ENCODE data around the gene TSEN15. TPM values are rescaled to one million over a fixed set of nuclear protein-coding genes. Genes with fewer than 3 reads are reported as not detected.

The TSEN15 gene
- total and polyA plus RNA-seq, 2 of the 8 experiments (the other 6 are each of a cell fraction or from before 2014, with no cell fraction given), result 23.4 to 31.4 TPM

DNA sequence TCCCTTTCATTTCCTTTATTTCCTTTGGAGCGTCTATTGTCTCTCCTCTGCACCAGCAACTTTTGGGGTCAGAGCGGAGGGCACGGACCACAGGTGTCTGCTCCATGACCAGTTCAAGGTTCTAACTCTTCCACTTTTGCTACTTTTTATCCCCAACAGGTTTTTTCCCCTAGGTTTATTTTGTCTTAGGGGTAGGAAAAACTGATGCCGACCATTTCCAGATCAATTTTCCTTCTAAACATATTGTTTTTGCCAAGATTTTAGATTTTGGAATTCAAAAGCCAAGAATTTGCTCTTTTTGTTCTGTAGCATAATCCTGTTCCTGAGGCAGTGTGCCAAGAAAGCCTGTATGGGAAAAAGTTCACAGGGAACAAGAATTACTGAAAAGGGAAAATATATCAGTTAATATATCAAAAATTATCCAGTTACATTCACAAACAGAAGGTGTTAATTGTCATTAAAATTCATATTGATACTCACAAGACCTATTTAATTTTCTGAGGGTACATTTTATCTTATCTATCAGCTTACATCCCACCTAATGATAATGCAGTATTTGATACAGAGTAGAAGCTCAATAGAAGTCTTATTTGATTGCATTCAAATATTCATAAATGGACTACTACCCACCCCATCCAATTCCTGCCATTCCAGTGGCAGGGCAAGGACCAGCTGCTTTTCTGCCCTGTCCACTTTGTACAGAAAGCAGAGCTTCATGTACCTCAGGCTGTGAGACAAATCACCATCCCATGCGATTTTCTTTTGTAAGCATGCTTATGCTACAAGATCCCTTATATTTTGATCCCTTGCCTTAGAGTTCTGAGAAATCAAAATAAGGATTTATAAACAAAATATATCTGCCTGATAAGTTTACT, 31.2 kb downstream of the TSEN15 start:
- Histone ChIP-seq H2BK20ac (ENCODE audit: low read length) (no peak overlapping the region), H3K18ac (ENCODE audit: extremely low read depth, low read length) (no peak overlapping the region), H3K23me2 (ENCODE audit: low read depth, low read length) (no peaks in the 10 kb centered on the region), H2AK5ac (ENCODE audit: low read depth, low read length) (no peak overlapping the region), H2BK15ac (ENCODE audit: low read length) (no peak overlapping the region), H3K4me3 (ENCODE audit: extremely low read depth in 1 of 4, insufficient read depth in 2 of 4, low read depth in 3 of 4, low read length in 4 of 4) (no peak overlapping the region), H2BK120ac (replicated peaks; ENCODE audit: low read depth, low read length) (no peak overlapping the region), H3K4me1 (replicated peaks in 1 of 4; ENCODE audit: control insufficient read depth in 3 of 4, insufficient read depth in 4 of 4, low read length in 3 of 4) (no peaks in the 10 kb centered on the region), H3K23ac (ENCODE audit: insufficient read length) (no peak overlapping the region), H4K91ac (replicated peaks; ENCODE audit: insufficient read length, low read length) (no peak overlapping the region), H3K4ac (replicated peaks; ENCODE audit: insufficient read length, low read depth, low read length) (no peak overlapping the region), H3K79me1 (ENCODE audit: low read depth, low read length) (no peaks in the 10 kb centered on the region), H4K8ac (ENCODE audit: extremely low read depth, insufficient read depth, low read length) (no peak overlapping the region), H3K9me3 (ENCODE audit: insufficient read depth in 2 of 2, low read depth in 1 of 2, low read length in 1 of 2) (no peaks in the 10 kb centered on the region), H4K20me1 (replicated peaks in 1 of 2; ENCODE audit: control insufficient read depth in 1 of 2, insufficient read depth in 2 of 2, low read length in 2 of 2) (no peaks in the 10 kb centered on the region), H3K36me3 (ENCODE audit: control insufficient read depth in 2 of 4, insufficient read depth in 4 of 4, low read length in 3 of 4) (no peaks in the 10 kb centered on the region), H3K27me3 (replicated peaks in 1 of 4; ENCODE audit: control insufficient read depth in 3 of 4, extremely low read depth in 1 of 4, insufficient read depth in 3 of 4, low read length in 3 of 4) (no peaks in the 10 kb centered on the region), H3K56ac (replicated peaks; ENCODE audit: insufficient read length, low read depth, low read length) (no peak overlapping the region), H2AFZ (ENCODE audit: low read length) (no peak overlapping the region), H3K9ac (replicated peaks in 1 of 4; ENCODE audit: extremely low read depth in 1 of 4, low read depth in 3 of 4, low read length in 3 of 4) (no peak overlapping the region), H2BK5ac (ENCODE audit: low read depth, low read length) (no peak overlapping the region), H3K4me2 (ENCODE audit: insufficient read depth in 1 of 2, low read depth in 2 of 2, low read length in 2 of 2) (no peak overlapping the region), H3K27ac (ENCODE audit: low read depth, low read length) (no peak overlapping the region), H2BK12ac (ENCODE audit: low read depth, low read length) (no peak overlapping the region), H3K14ac (ENCODE audit: insufficient read length) (no peak overlapping the region), H3K79me2 (ENCODE audit: control insufficient read depth in 1 of 2, insufficient read depth in 2 of 2, low read length in 2 of 2) (no peaks in the 10 kb centered on the region; a peak in 1 of 4 replicates), H4K5ac (ENCODE audit: insufficient read length, low read depth, low read length) (no peak overlapping the region)
- ChIA-PET POLR2A (ENCODE audit: partially characterized antibody) (no interaction called here), CTCF (ENCODE audit: partially characterized antibody) (interaction anchor here (1.0 kb wide), 1 partner anchor 581 kb away, joined by 3 read pairs; no protein-coding TSS in a partner anchor)
- no peak for DNase-seq (ENCODE audit: low read depth in 1 of 2, low spot score in 2 of 2)
- no peak for FAIRE-seq
- WGBS, 2 experiments (ENCODE audit: extremely low coverage in 1 of 2, insufficient coverage in 1 of 2, insufficient read length in 1 of 2, insufficient replicate concordance in 2 of 2, low coverage in 1 of 2, low lambda C conversion rate in 2 of 2, missing lambda C conversion rate in 1 of 2), result 87% methylated on average over 5 of the region's 5 CpGs; no CpG with 5 or more reads in 1 of the 2 experiments
- no peak for TF ChIP-seq BRCA1 (IDR thresholded peaks at IDR 0.05; ENCODE audit: low read depth, low read length)
- TF ChIP-seq TAF7 (optimal IDR thresholded peaks at IDR 0.05; ENCODE audit: borderline replicate concordance, low read depth, low read length), result no peak
- TF ChIP-seq RXRA (IDR thresholded peaks at IDR 0.05; ENCODE audit: insufficient read depth, low read depth, low read length), result no peak
- no peak for TF ChIP-seq CREB1 (IDR thresholded peaks at IDR 0.05)
- no peak for TF ChIP-seq GTF2F1 (IDR thresholded peaks at IDR 0.05; ENCODE audit: borderline replicate concordance, low read depth, low read length)
- no peak for TF ChIP-seq FOSL1 (IDR thresholded peaks at IDR 0.05; ENCODE audit: insufficient read depth, low read depth, low read length)
- no peak for TF ChIP-seq CTBP2 (IDR thresholded peaks at IDR 0.05; ENCODE audit: borderline replicate concordance, insufficient read depth, insufficient read length, low read length)
- TF ChIP-seq GABPA (IDR thresholded peaks at IDR 0.05; ENCODE audit: borderline replicate concordance, insufficient read depth, low read length), result no peak
- TF ChIP-seq EZH2 (IDR thresholded peaks at IDR 0.05; ENCODE audit: low read depth, low read length, severe bottlenecking), result no peak
- TF ChIP-seq BACH1 (IDR thresholded peaks at IDR 0.05; ENCODE audit: low read length), result no peak

Data from H1 (cell line).